Chondrocyte (in vitro differentiated cells): Measurements from ENCODE around the gene CEP135. TPM values are rescaled to one million over a fixed set of nuclear protein-coding genes. Genes with fewer than 3 reads are reported as not detected.
A peak's percentile ranks its signal among the peaks of the same experiment; 100 is the strongest.
"Not testable (repeated sequence)": the region's sequence is repeated elsewhere in the genome, so short reads cannot be mapped to it uniquely, and the experiment has no call there.

Experiments used
- DNase-seq: peaks from one replicate; pipeline ENCODE4 v3.0.0; 2021; ENCODE audit warnings: mixed read lengths, low spot score
- H3K27ac Mint-ChIP-seq: one replicate; pipeline ENCODE4 v1.8.0; 2021; ENCODE audit warnings: mild to moderate bottlenecking, moderate library complexity, mixed read lengths; ENCODE audit not compliant: unreplicated experiment
- H3K27me3 Mint-ChIP-seq: 2 replicates; pipeline ENCODE4 v1.8.0; 2021; ENCODE audit warnings: low read depth, mixed read lengths
- H3K36me3 Mint-ChIP-seq: 2 replicates; pipeline ENCODE4 v1.8.0; 2021; ENCODE audit warnings: low read depth, mixed read lengths
- H3K4me1 Mint-ChIP-seq: 2 replicates; pipeline ENCODE4 v1.8.0; 2021; ENCODE audit warnings: low read depth, mild to moderate bottlenecking, mixed read lengths
- H3K4me3 Mint-ChIP-seq: one replicate; pipeline ENCODE4 v1.8.0; 2021; ENCODE audit warnings: mild to moderate bottlenecking, moderate library complexity, mixed read lengths; ENCODE audit not compliant: unreplicated experiment
- H3K9me3 Mint-ChIP-seq: 2 replicates; pipeline ENCODE4 v1.8.0; 2021; ENCODE audit warnings: low read depth, mixed read lengths
- total RNA-seq: library from RNA; stranded (reverse); gene quantifications from 3 replicates; pipeline ENCODE4 v1.2.1, GENCODE V29; 2021
- TF ChIP-seq, protein P1 (sequence below): fragments of 200-600 bp; sonication (generic); IDR thresholded peaks from 2 replicates; pipeline ENCODE4 v1.5.0; 2021; ENCODE audit warnings: antibody characterized with exemption, mild to moderate bottlenecking, moderate library complexity

Gene CEP135
- total RNA-seq, 1 donor from 2014 or later = 5.2 TPM

GRCh38 chr4:56062106-56062505 lies 113.4 kb downstream of the CEP135 start:
- H3K4me1 Mint-ChIP-seq = peaks cover 2% of the 10 kb centered on the region
- H3K27ac Mint-ChIP-seq = no peak overlapping the region
- H3K9me3 Mint-ChIP-seq = no peaks in the 10 kb centered on the region
- TF ChIP-seq, protein P1, sequence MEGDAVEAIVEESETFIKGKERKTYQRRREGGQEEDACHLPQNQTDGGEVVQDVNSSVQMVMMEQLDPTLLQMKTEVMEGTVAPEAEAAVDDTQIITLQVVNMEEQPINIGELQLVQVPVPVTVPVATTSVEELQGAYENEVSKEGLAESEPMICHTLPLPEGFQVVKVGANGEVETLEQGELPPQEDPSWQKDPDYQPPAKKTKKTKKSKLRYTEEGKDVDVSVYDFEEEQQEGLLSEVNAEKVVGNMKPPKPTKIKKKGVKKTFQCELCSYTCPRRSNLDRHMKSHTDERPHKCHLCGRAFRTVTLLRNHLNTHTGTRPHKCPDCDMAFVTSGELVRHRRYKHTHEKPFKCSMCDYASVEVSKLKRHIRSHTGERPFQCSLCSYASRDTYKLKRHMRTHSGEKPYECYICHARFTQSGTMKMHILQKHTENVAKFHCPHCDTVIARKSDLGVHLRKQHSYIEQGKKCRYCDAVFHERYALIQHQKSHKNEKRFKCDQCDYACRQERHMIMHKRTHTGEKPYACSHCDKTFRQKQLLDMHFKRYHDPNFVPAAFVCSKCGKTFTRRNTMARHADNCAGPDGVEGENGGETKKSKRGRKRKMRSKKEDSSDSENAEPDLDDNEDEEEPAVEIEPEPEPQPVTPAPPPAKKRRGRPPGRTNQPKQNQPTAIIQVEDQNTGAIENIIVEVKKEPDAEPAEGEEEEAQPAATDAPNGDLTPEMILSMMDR = no peak
- no peak overlapping the region for H3K4me3 Mint-ChIP-seq
- H3K36me3 Mint-ChIP-seq = peaks cover 4% of the 10 kb centered on the region
- DNase-seq = no peak
- H3K27me3 Mint-ChIP-seq = no peaks in the 10 kb centered on the region

DNA sequence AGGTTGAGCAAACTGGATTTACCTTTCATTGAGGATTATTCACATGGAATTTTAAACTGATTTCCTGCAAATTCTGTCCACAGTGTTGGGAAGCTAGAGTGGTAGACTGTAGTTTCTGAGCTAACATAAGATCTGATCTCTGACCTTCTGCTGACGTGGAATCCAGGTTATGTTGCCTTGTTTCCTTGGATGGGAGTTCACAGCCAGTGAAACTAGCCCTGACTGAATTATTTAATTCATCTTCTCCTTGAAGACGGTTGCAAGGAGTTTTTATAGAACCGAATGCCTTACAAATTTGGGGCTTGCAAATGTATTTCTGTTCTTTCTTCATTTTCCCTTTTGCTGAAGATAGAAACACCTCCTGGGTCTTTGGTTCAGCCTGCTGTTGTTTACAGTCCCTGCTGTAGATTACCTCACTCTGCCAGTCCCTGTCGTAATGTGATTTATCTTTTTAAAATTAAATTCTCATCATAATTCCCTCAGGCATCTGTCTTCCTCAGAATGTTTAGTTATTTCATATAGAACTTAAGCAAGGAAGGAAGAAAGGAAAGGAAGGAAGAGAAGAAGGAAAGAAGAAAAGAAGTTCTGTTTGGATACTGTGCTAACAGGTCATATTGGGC lies 113.9 kb downstream of the CEP135 start:
- H3K4me3 Mint-ChIP-seq = no peak overlapping the region
- H3K4me1 Mint-ChIP-seq = no peaks in the 10 kb centered on the region
- TF ChIP-seq, protein P1 = no peak
- H3K27me3 Mint-ChIP-seq = no peaks in the 10 kb centered on the region
- no peak overlapping the region for H3K27ac Mint-ChIP-seq
- H3K36me3 Mint-ChIP-seq = peaks cover 4% of the 10 kb centered on the region
- DNase-seq = no peak
- H3K9me3 Mint-ChIP-seq = no peaks in the 10 kb centered on the region

- TF ChIP-seq, protein P1 = no peak
- Mint-ChIP-seq H3K27ac (no peak overlapping the region), H3K4me3 (no peak overlapping the region), H3K4me1 (no peaks in the 10 kb centered on the region), H3K9me3 (peaks cover 6% of the 10 kb centered on the region), H3K27me3 (no peaks in the 10 kb centered on the region), H3K36me3 (peaks cover 4% of the 10 kb centered on the region)
- DNase-seq = no peak
These were observed 117.7 kb downstream of the CEP135 start for GRCh38 chr4:56066493-56066892.

DNA sequence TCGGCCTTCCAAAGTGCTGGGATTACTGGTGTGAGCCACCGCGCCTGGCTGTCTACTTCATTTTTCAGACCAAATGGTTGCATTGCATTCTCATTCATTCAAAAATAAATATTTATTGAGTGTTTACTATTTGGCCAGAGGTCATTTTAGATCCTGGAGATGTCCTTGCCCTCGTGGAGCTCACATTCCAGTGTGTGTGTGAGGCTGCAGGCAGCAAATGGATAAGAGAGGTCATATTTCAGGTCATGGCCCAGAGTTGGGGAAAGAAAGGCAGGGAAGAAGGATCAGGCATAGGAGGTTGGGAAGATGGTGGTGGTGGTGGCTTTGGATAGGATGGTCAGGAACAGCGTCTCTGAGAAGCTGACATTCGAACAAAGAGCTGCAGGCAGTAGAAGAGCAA lies 119.1 kb downstream of the CEP135 start:
- peaks cover 6% of the 10 kb centered on the region for H3K9me3 Mint-ChIP-seq
- no peak overlapping the region for H3K27ac Mint-ChIP-seq

GRCh38 chr4:56072730-56073129 lies 124.0 kb downstream of the CEP135 start:
- not testable (repeated sequence) for H3K4me3 Mint-ChIP-seq, H3K27me3 Mint-ChIP-seq, DNase-seq, H3K36me3 Mint-ChIP-seq, H3K27ac Mint-ChIP-seq, H3K4me1 Mint-ChIP-seq, H3K9me3 Mint-ChIP-seq

More for the DNA sequence above, 119.1 kb downstream of the CEP135 start:
- H3K27me3 Mint-ChIP-seq = no peaks in the 10 kb centered on the region
- no peak overlapping the region for H3K4me3 Mint-ChIP-seq
- TF ChIP-seq, protein P1 = no peak
- no peak for DNase-seq
- peaks cover 4% of the 10 kb centered on the region for H3K36me3 Mint-ChIP-seq
- no peaks in the 10 kb centered on the region for H3K4me1 Mint-ChIP-seq

GRCh38 chr4:56077676-56078075 lies 128.9 kb downstream of the CEP135 start:
- H3K36me3 Mint-ChIP-seq = peaks cover 1% of the 10 kb centered on the region
- H3K9me3 Mint-ChIP-seq = peaks cover 2% of the 10 kb centered on the region
- peak overlapping the region; percentile 10 for H3K27ac Mint-ChIP-seq
- H3K4me1 Mint-ChIP-seq = peaks cover 24% of the 10 kb centered on the region
- no peak for DNase-seq
- TF ChIP-seq, protein P1 = no peak
- H3K4me3 Mint-ChIP-seq = no peak overlapping the region
- no peaks in the 10 kb centered on the region for H3K27me3 Mint-ChIP-seq
